Measurements from ENCODE around the gene ZNF821. TPM values are rescaled to one million over a fixed set of nuclear protein-coding genes. Genes with fewer than 3 reads are reported as not detected.

ZNF821 gene
- total and polyA plus RNA-seq, 10 of the 15 experiments (the other 5 are each of a cell fraction or from before 2014, with no cell fraction given), result 0.82 to 9.9 (median 6.8) TPM

DNA sequence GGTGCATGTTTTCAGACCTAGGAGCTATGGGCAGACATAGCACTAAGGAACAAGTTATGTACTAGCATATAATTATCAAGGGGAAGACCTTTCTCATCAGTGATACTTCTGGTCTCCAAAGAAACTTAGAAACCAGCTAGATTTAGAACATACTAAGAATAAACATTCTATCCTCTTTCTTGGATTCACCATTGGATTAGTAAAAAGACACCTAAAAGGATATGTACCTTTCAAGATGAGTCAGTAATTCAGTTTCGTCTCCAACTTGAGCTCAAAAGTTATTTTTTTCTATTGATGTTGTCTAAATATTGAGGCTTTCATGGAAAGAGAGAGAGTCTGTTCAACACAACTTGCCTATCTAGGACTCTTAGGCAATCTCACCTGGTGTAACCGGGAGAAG, 13.2 kb downstream of the ZNF821 start (continued):
- TF ChIP-seq, protein P1, sequence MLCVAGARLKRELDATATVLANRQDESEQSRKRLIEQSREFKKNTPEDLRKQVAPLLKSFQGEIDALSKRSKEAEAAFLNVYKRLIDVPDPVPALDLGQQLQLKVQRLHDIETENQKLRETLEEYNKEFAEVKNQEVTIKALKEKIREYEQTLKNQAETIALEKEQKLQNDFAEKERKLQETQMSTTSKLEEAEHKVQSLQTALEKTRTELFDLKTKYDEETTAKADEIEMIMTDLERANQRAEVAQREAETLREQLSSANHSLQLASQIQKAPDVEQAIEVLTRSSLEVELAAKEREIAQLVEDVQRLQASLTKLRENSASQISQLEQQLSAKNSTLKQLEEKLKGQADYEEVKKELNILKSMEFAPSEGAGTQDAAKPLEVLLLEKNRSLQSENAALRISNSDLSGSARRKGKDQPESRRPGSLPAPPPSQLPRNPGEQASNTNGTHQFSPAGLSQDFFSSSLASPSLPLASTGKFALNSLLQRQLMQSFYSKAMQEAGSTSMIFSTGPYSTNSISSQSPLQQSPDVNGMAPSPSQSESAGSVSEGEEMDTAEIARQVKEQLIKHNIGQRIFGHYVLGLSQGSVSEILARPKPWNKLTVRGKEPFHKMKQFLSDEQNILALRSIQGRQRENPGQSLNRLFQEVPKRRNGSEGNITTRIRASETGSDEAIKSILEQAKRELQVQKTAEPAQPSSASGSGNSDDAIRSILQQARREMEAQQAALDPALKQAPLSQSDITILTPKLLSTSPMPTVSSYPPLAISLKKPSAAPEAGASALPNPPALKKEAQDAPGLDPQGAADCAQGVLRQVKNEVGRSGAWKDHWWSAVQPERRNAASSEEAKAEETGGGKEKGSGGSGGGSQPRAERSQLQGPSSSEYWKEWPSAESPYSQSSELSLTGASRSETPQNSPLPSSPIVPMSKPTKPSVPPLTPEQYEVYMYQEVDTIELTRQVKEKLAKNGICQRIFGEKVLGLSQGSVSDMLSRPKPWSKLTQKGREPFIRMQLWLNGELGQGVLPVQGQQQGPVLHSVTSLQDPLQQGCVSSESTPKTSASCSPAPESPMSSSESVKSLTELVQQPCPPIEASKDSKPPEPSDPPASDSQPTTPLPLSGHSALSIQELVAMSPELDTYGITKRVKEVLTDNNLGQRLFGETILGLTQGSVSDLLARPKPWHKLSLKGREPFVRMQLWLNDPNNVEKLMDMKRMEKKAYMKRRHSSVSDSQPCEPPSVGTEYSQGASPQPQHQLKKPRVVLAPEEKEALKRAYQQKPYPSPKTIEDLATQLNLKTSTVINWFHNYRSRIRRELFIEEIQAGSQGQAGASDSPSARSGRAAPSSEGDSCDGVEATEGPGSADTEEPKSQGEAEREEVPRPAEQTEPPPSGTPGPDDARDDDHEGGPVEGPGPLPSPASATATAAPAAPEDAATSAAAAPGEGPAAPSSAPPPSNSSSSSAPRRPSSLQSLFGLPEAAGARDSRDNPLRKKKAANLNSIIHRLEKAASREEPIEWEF (IDR thresholded peaks at IDR 0.05; ENCODE audit: insufficient replicate concordance, low read depth, low read length), result no peak
- 0 out of 2 replicates have a peak, but pooled peaks have one; percentile 13 for TF ChIP-seq GABPA (IDR thresholded peaks at IDR 0.05; ENCODE audit: low read depth)
- peak in 1 of 2 experiments; percentile 38; a peak in 2 of 4 replicates for TF ChIP-seq IKZF2 (IDR thresholded peaks at IDR 0.05)
- TF ChIP-seq RAD51 (IDR thresholded peaks at IDR 0.05), result no peak
- no peak for TF ChIP-seq RAD21 (IDR thresholded peaks at IDR 0.05; ENCODE audit: insufficient read depth, low read depth, low read length)
- no peak for TF ChIP-seq NFYB (IDR thresholded peaks at IDR 0.05; ENCODE audit: insufficient read depth, low read depth, low read length)
- TF ChIP-seq, protein P2, sequence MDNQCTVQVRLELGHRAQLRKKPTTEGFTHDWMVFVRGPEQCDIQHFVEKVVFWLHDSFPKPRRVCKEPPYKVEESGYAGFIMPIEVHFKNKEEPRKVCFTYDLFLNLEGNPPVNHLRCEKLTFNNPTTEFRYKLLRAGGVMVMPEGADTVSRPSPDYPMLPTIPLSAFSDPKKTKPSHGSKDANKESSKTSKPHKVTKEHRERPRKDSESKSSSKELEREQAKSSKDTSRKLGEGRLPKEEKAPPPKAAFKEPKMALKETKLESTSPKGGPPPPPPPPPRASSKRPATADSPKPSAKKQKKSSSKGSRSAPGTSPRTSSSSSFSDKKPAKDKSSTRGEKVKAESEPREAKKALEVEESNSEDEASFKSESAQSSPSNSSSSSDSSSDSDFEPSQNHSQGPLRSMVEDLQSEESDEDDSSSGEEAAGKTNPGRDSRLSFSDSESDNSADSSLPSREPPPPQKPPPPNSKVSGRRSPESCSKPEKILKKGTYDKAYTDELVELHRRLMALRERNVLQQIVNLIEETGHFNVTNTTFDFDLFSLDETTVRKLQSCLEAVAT (IDR thresholded peaks at IDR 0.05), result no peak
- no peak for TF ChIP-seq ZNF622 (IDR thresholded peaks at IDR 0.05)
- TF ChIP-seq PAX8 (IDR thresholded peaks at IDR 0.05), result no peak
- TF ChIP-seq FOS (IDR thresholded peaks at IDR 0.05; ENCODE audit: borderline replicate concordance, extremely low read depth, insufficient read length), result no peak
- no peak for TF ChIP-seq CHD1 (IDR thresholded peaks at IDR 0.05; ENCODE audit: low read depth, low read length)
- no peak for TF ChIP-seq SUZ12 (IDR thresholded peaks at IDR 0.05; ENCODE audit: unreplicated experiment)
- no peak for TF ChIP-seq ZNF217 (IDR thresholded peaks at IDR 0.05)
- TF ChIP-seq BHLHE40 (IDR thresholded peaks at IDR 0.05; ENCODE audit: borderline replicate concordance in 1 of 2, low read depth in 2 of 2, low read length in 1 of 2), result no peak
- TF ChIP-seq, protein P3, sequence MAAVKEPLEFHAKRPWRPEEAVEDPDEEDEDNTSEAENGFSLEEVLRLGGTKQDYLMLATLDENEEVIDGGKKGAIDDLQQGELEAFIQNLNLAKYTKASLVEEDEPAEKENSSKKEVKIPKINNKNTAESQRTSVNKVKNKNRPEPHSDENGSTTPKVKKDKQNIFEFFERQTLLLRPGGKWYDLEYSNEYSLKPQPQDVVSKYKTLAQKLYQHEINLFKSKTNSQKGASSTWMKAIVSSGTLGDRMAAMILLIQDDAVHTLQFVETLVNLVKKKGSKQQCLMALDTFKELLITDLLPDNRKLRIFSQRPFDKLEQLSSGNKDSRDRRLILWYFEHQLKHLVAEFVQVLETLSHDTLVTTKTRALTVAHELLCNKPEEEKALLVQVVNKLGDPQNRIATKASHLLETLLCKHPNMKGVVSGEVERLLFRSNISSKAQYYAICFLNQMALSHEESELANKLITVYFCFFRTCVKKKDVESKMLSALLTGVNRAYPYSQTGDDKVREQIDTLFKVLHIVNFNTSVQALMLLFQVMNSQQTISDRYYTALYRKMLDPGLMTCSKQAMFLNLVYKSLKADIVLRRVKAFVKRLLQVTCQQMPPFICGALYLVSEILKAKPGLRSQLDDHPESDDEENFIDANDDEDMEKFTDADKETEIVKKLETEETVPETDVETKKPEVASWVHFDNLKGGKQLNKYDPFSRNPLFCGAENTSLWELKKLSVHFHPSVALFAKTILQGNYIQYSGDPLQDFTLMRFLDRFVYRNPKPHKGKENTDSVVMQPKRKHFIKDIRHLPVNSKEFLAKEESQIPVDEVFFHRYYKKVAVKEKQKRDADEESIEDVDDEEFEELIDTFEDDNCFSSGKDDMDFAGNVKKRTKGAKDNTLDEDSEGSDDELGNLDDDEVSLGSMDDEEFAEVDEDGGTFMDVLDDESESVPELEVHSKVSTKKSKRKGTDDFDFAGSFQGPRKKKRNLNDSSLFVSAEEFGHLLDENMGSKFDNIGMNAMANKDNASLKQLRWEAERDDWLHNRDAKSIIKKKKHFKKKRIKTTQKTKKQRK (IDR thresholded peaks at IDR 0.05; ENCODE audit: low read depth, low read length), result no peak
- TF ChIP-seq PML (IDR thresholded peaks at IDR 0.05; ENCODE audit: low read length), result no peak
- TF ChIP-seq MEF2B (IDR thresholded peaks at IDR 0.05; ENCODE audit: partially characterized antibody, poor library complexity, severe bottlenecking), result no peak
- no peak for TF ChIP-seq CHD2 (IDR thresholded peaks at IDR 0.05; ENCODE audit: borderline replicate concordance, low read depth, low read length)
- TF ChIP-seq MXI1 (IDR thresholded peaks at IDR 0.05; ENCODE audit: low read depth, low read length), result no peak
- peak; percentile 77 for TF ChIP-seq NFIC (IDR thresholded peaks at IDR 0.05; ENCODE audit: low read depth, low read length)

Measured in GM12878 (cell line).